AG04449 (cell line): ENCODE results near the gene POMT1.

Source experiments
- CTCF ChIA-PET: fragments of 350-600 bp; formaldehyde crosslinking; extraction: SDS; loops from one replicate; lab custom pipeline; 2021; ENCODE audit warnings: antibody characterized with exemption; lab: Yijun Ruan, JAX
- POLR2A ChIA-PET: fragments of 400-600, 350-600 bp; formaldehyde crosslinking; extraction: SDS; loops from one replicate; lab custom pipeline; 2020; ENCODE audit warnings: antibody characterized with exemption, inconsistent platforms; lab: Yijun Ruan, JAX
- DNase-seq: peaks from one replicate; pipeline ENCODE4 v3.0.0-alpha.2; 2010; ENCODE audit warnings: low read depth, low spot score
- H3K4me3 ChIP-seq: 2 replicates; pipeline ENCODE4 v1.5.1; 2011; ENCODE audit warnings: low read depth, mild to moderate bottlenecking, control low read depth, low read length
- TF ChIP-seq, protein P1 (sequence below): IDR thresholded peaks from one replicate; pipeline ENCODE4 v1.5.1; 2011; ENCODE audit warnings: mild to moderate bottlenecking, moderate library complexity, low read length, control low read depth, inconsistent platforms; ENCODE audit not compliant: insufficient read depth; ENCODE audit errors: missing control alignments

The POMT1 gene

DNA sequence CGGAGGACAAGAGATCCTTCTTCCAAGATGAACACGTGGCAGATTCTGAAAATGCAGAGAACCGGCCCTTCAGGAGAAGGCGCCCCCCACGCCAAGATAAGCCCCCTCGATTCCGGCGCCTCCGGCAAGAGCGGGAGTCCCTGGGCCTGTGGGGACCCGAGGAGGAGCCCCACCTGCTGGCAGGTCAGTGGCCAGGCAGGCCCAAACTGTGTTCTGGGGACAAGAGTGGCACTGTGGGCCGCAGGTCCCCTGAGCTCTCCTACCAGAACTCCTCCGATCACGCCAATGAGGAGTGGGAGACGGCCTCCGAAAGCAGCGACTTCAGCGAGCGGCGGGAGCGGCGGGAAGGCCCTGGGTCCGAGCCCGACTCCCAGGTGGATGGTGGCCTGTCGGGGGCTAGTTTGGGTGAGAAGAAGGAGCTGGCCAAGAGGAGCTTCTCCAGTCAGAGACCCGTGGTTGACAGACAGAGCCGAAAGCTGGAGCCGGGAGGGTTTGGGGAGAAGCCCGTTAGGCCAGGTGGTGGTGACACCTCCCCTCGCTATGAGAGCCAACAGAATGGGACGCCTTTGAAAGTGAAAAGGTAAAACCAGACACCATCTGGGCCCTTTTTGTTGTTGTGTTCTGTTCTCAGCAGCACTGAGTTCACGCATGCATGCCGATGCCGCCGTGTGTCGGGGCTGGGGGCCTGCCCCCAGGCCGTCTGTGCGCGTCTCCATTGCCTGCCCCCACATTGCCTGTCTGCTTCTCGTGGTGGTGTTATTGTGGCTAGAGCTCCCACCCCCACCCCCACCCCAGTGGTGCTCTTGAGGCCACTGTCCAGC, 26.6 kb upstream of the POMT1 start:
- no peak for DNase-seq
- H3K4me3 ChIP-seq, result no peak overlapping the region
- TF ChIP-seq, protein P1, sequence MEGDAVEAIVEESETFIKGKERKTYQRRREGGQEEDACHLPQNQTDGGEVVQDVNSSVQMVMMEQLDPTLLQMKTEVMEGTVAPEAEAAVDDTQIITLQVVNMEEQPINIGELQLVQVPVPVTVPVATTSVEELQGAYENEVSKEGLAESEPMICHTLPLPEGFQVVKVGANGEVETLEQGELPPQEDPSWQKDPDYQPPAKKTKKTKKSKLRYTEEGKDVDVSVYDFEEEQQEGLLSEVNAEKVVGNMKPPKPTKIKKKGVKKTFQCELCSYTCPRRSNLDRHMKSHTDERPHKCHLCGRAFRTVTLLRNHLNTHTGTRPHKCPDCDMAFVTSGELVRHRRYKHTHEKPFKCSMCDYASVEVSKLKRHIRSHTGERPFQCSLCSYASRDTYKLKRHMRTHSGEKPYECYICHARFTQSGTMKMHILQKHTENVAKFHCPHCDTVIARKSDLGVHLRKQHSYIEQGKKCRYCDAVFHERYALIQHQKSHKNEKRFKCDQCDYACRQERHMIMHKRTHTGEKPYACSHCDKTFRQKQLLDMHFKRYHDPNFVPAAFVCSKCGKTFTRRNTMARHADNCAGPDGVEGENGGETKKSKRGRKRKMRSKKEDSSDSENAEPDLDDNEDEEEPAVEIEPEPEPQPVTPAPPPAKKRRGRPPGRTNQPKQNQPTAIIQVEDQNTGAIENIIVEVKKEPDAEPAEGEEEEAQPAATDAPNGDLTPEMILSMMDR, result peak; percentile 45
- ChIA-PET CTCF (interaction anchor here (0.6 to 12.9 kb wide), 8 partner anchors 11 to 127 kb away, joined by 3 to 119 read pairs (median 3); no protein-coding TSS in a partner anchor), POLR2A (no interaction called here)

- TF ChIP-seq, protein P1, result no peak
- no peak for DNase-seq
- POLR2A ChIA-PET, result no interaction called here
- H3K4me3 ChIP-seq, result no peak overlapping the region
- CTCF ChIA-PET, result interaction anchor here (0.6 to 12.9 kb wide), 10 partner anchors 8 to 127 kb away, joined by 3 to 119 read pairs (median 3); no protein-coding TSS in a partner anchor
These were observed 25.9 kb upstream of the POMT1 start for GRCh38 chr9:131476777-131477345.

DNA sequence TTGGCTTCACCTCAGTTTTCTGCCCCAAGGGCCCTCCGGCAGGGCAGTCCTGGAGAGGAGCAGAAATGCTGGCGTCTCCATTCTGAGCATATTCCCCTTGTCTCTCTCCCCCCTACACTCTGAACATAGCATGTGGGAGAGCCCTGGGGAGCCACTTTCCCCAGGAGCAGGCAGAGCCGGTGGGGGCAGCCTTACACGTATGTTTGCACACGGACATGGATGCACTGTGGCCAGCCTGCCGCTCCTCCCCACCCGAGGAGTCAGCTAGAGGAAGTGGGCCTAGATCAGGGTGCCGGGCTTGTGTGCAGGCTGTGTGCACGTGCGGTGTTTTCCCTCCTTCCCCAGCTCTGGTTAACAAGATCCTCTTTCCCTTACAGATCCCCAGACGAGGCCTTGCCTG, 25.4 kb upstream of the POMT1 start:
- DNase-seq, result no peak
- TF ChIP-seq, protein P1, result no peak
- H3K4me3 ChIP-seq, result no peak overlapping the region
- ChIA-PET POLR2A (no interaction called here), CTCF (interaction anchor here (0.7 to 12.9 kb wide), 15 partner anchors 8 to 128 kb away, joined by 3 to 119 read pairs (median 5); no protein-coding TSS in a partner anchor)

DNA sequence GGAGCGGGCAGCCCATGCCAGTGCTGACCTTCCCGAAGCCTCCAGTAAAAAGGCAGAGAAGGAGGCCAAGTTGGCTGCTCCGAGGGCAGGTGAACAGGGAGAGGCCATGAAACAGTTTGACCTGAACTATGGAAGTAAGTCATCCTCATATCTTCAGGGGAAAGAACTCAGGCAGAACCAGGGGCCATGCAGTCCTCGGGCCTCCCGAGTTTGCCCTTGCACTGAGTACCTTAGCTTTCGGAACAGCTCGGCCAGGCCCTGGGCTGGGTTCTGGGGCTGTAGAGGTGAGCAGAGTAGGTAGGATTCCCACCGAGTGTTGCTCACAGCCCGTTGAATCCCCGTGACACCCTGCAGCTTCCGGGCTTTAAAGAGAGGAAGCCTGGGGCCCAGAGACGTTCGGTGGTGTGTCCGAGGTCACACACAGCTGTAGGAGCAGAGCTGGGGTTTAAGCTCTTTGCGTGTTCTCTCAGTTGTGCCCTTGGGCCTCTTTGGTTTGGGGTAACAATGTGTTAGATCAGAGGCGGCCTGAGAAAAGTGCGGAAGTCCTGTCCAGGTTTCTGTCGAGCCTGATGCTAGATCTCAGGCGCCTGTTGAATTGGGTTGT, 24.8 kb upstream of the POMT1 start:
- no peak overlapping the region for H3K4me3 ChIP-seq
- CTCF ChIA-PET, result interaction anchor here (0.6 to 12.9 kb wide), 18 partner anchors 9 to 128 kb away, joined by 3 to 119 read pairs (median 4); no protein-coding TSS in a partner anchor
- DNase-seq, result no peak
- TF ChIP-seq, protein P1, result no peak
- POLR2A ChIA-PET, result no interaction called here

GRCh38 chr9:131478421-131478868, 24.3 kb upstream of the POMT1 start:
- ChIA-PET POLR2A (no interaction called here), CTCF (interaction anchor here (0.6 to 12.9 kb wide), 19 partner anchors 8 to 129 kb away, joined by 3 to 119 read pairs (median 5); no protein-coding TSS in a partner anchor)
- TF ChIP-seq, protein P1, result peak; percentile 57
- H3K4me3 ChIP-seq, result no peak overlapping the region
- no peak for DNase-seq

DNA sequence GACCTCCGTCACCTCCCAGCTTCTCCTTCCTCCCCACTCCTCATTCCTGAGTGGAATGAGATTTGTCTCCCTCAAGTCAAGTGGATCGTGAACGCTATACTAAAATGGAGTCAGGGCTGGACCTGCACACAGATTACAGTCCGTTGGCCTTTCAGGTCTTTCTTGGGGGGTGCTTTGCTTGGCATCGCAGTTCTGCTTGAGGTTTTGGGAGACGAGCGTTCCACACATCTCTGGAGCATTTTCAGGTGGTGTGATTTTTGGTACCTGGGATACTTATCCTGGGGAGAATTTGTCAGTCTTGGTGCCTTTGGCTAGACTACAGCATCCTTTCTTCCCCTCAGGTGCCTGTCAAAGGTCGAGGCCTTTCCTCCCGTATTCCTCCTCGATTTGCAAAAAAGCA, 23.8 kb upstream of the POMT1 start:
- CTCF ChIA-PET, result interaction anchor here (0.9 to 12.9 kb wide), 12 partner anchors 8 to 129 kb away, joined by 3 to 119 read pairs (median 6); no protein-coding TSS in a partner anchor

More for the DNA sequence above, 23.8 kb upstream of the POMT1 start:
- no peak for DNase-seq
- TF ChIP-seq, protein P1, result no peak
- no peak overlapping the region for H3K4me3 ChIP-seq
- POLR2A ChIA-PET, result no interaction called here
